HUES64 (cell line): ENCODE measurements around the gene SPRED1.

ENCODE experiments used
- H3K27ac ChIP-seq: 2 replicates; pipeline ENCODE4 v1.7.0; 2013; ENCODE audit warnings: low read depth, low read length, inconsistent platforms
- H3K27me3 ChIP-seq: 2 replicates; pipeline ENCODE4 v1.6.1; 2013; ENCODE audit warnings: mild to moderate bottlenecking, low read length; ENCODE audit not compliant: insufficient read depth
- H3K36me3 ChIP-seq: 2 replicates; pipeline ENCODE4 v1.6.1; 2013; ENCODE audit warnings: mild to moderate bottlenecking, low read length; ENCODE audit not compliant: insufficient read depth
- H3K4me1 ChIP-seq: 2 replicates; pipeline ENCODE4 v1.6.1; 2013; ENCODE audit warnings: mild to moderate bottlenecking, low read length, moderate library complexity; ENCODE audit not compliant: insufficient read depth
- H3K4me3 ChIP-seq: 2 replicates; pipeline ENCODE4 v1.5.1; 2013; ENCODE audit warnings: mild to moderate bottlenecking, low read length, moderate library complexity
- H3K9ac ChIP-seq: 2 replicates; pipeline ENCODE4 v1.6.1; 2013; ENCODE audit warnings: mild to moderate bottlenecking, low read depth, low read length
- H3K9me3 ChIP-seq: 2 replicates; pipeline ENCODE4 v1.6.1; 2013; ENCODE audit warnings: low read depth, low read length; ENCODE audit not compliant: insufficient read depth
- WGBS: fragments of 150-250, 120-280 bp; methylation state at CpG from one replicate; pipeline ENCODE4 v1.1.7; 2013; ENCODE audit warnings: missing lambda C conversion rate; 5-methylcytosine and 5-hydroxymethylcytosine counted together

SPRED1 gene

GRCh38 chr15:38238311-38238710 is 14.3 kb upstream of the SPRED1 start:
- WGBS, result 91% methylated on average over 2 of the region's 2 CpGs
- H3K27me3 ChIP-seq, result no peaks in the 10 kb centered on the region
- no peak overlapping the region for H3K27ac ChIP-seq
- H3K9ac ChIP-seq, result no peak overlapping the region
- no peaks in the 10 kb centered on the region for H3K9me3 ChIP-seq
- no peak overlapping the region for H3K4me3 ChIP-seq
- H3K4me1 ChIP-seq, result no peaks in the 10 kb centered on the region
- H3K36me3 ChIP-seq, result no peaks in the 10 kb centered on the region

- H3K27me3 ChIP-seq, result no peaks in the 10 kb centered on the region
- H3K9me3 ChIP-seq, result no peaks in the 10 kb centered on the region
- 81% methylated on average over 2 of the region's 2 CpGs for WGBS
- H3K4me3 ChIP-seq, result no peak overlapping the region
- no peaks in the 10 kb centered on the region for H3K36me3 ChIP-seq
- no peak overlapping the region for H3K27ac ChIP-seq
- H3K4me1 ChIP-seq, result 0 out of 2 replicates have a peak, but pooled peaks cover 5% of the 10 kb centered on the region
- no peak overlapping the region for H3K9ac ChIP-seq
Observed at GRCh38 chr15:38242055-38242454, 10.6 kb upstream of the SPRED1 start.

DNA sequence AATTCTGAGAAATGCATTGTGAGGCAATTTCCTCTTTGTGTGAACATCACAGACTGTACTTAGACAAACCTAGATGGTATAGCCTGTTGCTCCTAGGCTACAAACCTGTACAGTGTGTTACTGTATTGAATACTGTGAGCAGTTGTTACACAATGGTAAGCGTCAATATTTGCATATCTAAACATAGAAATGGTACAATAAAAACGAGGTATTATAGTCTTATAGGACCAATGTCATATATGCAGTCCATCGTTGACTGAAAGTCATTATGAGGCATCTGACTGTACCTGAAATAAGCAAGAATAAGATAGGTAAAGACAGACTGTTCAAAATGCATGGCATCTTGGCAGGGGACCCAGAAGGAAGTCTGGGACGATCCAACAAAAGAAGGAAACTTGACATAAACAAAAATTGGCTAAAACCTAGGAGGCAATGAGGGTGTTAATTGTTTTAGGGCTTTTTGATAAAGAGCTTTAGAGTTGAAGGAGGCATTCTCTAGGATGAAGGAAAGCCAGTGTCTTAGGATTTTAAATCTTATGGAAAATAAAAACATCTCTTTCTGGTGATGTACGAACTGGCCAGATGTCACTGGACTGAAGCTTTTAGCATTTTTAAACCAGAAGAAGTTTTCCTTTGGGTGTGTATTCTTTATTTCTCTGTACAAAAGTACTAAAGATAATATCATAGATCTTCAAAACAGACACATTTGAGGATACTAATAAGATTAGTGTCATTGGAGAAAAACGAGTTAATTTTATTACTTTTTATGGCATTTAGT is 9.2 kb upstream of the SPRED1 start:
- no peak overlapping the region for H3K9ac ChIP-seq
- WGBS, result 90% methylated on average over 4 of the region's 6 CpGs
- H3K4me1 ChIP-seq, result 0 out of 2 replicates have a peak, but pooled peaks cover 7% of the 10 kb centered on the region
- no peak overlapping the region for H3K4me3 ChIP-seq
- no peaks in the 10 kb centered on the region for H3K36me3 ChIP-seq
- H3K27ac ChIP-seq, result no peak overlapping the region
- H3K27me3 ChIP-seq, result no peaks in the 10 kb centered on the region
- no peaks in the 10 kb centered on the region for H3K9me3 ChIP-seq

DNA sequence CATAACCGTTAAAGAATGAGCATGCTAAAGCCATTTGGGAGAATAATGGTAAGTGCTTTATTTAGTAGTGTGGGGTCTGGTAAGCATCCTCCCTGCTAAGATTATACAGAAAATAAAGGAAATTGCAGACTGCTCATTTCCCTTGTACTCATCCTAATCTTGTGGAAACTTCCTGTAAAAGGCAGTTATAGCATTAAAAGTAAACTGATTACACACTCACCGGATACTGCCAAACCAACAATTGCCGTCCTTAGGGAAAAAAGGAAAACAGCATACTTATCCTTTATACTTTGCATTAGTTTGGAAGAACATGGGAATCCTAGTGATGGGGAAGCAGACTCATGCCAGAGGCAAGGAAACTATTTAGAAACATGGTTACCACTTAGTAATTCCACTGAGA is 5.3 kb upstream of the SPRED1 start:
- 94% methylated on average over 3 of the region's 3 CpGs for WGBS
- Histone ChIP-seq H3K36me3 (no peaks in the 10 kb centered on the region), H3K4me3 (no peak overlapping the region), H3K9ac (no peak overlapping the region), H3K27me3 (peaks cover 5% of the 10 kb centered on the region; the same call in 1 of the 2 replicates), H3K4me1 (peaks cover 22% of the 10 kb centered on the region), H3K27ac (no peak overlapping the region), H3K9me3 (no peaks in the 10 kb centered on the region)

GRCh38 chr15:38253351-38253781 is 730 bp downstream of the SPRED1 start:
- peak overlapping the region; percentile 100; the same call in 1 of the 2 replicates for H3K27ac ChIP-seq
- peaks cover 53% of the 10 kb centered on the region for H3K4me1 ChIP-seq
- peaks cover 5% of the 10 kb centered on the region; the same call in 1 of the 2 replicates for H3K27me3 ChIP-seq
- WGBS, result 0% methylated on average over 3 of the region's 4 CpGs
- H3K36me3 ChIP-seq, result no peaks in the 10 kb centered on the region
- no peaks in the 10 kb centered on the region for H3K9me3 ChIP-seq
- H3K4me3 ChIP-seq, result peak overlapping the region; percentile 87
- H3K9ac ChIP-seq, result peak overlapping the region; percentile 93

DNA sequence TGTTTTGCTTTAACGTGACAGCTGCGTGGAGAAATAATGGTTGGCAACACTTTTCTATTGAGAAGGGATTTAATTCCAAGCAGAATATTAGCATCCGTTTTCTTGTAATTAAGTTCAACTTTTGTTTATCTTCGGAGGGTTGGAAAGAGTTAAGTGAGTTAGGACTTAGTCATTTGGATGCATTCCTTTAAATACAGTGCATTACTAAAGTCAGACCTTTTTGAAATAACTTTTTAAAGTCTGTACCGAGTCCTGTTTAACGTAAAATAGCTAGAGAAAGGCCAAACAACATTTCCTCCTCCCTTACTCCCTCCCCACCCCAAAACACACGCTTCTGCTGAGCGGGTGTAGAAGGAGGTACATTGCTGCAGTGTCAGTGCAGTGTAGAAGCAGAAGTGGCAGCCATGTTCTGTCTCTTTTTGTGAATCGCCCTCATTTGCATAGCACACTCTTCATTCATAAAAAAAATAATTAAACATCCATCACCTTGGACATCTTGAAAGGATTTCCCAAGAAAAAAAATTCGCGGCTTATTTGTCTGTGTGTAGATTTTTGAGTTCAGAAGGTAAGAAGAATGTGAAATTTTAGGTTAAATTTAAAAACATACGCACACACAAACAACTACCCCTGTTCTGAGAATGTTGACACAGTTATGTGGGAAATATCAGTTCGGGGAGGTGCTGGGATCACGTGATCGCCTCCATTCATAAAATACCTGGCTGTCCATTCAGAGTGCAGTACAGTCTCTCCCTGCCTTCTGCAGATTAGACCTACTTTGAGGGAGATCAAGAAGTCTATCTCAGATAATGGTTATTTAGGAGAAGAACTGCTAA is 1.6 kb downstream of the SPRED1 start:
- peak overlapping the region; percentile 87 for H3K4me3 ChIP-seq
- WGBS, result 2% methylated on average over 11 of the region's 15 CpGs
- no peaks in the 10 kb centered on the region for H3K9me3 ChIP-seq
- no peaks in the 10 kb centered on the region for H3K36me3 ChIP-seq
- peak overlapping the region; percentile 93 for H3K9ac ChIP-seq
- peaks cover 4% of the 10 kb centered on the region; the same call in 1 of the 2 replicates for H3K27me3 ChIP-seq
- H3K27ac ChIP-seq, result no peak overlapping the region; the same call in 1 of the 2 replicates
- H3K4me1 ChIP-seq, result peaks cover 56% of the 10 kb centered on the region

DNA sequence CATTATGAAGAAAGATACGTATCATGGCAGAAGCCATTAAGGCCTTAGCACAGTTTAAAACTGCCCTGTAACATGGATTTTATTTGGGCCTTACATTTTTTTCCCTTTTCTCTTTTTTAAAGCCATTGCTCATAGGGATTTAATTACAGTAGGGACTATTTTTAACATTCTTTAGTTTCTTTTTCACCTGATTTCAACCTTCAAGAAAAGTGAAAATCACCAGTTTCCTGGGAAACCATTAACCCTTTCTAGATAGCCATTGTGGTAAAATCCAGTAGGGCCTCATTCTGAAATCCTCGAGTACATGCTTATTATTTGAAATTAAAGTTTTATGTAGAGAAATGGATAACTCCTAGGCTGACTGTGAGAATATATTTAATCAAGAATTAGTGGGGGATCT is 3.1 kb downstream of the SPRED1 start:
- 63% methylated on average over 2 of the region's 2 CpGs for WGBS
- Histone ChIP-seq H3K36me3 (no peaks in the 10 kb centered on the region), H3K4me3 (peak overlapping the region; percentile 87), H3K27me3 (no peaks in the 10 kb centered on the region), H3K9me3 (no peaks in the 10 kb centered on the region), H3K9ac (peak overlapping the region; percentile 34; the same call in 1 of the 2 replicates), H3K4me1 (peaks cover 57% of the 10 kb centered on the region), H3K27ac (no peak overlapping the region)

- Histone ChIP-seq H3K27me3 (no peaks in the 10 kb centered on the region), H3K27ac (no peak overlapping the region; the same call in 1 of the 2 replicates), H3K4me1 (peaks cover 74% of the 10 kb centered on the region), H3K36me3 (no peaks in the 10 kb centered on the region), H3K9me3 (no peaks in the 10 kb centered on the region), H3K4me3 (peak overlapping the region; percentile 1; the same call in 1 of the 2 replicates), H3K9ac (peak overlapping the region; percentile 17; the same call in 1 of the 2 replicates)
- 0% methylated on average over 1 of the region's 2 CpGs for WGBS
Observed at GRCh38 chr15:38257676-38258075, 5.0 kb downstream of the SPRED1 start.

DNA sequence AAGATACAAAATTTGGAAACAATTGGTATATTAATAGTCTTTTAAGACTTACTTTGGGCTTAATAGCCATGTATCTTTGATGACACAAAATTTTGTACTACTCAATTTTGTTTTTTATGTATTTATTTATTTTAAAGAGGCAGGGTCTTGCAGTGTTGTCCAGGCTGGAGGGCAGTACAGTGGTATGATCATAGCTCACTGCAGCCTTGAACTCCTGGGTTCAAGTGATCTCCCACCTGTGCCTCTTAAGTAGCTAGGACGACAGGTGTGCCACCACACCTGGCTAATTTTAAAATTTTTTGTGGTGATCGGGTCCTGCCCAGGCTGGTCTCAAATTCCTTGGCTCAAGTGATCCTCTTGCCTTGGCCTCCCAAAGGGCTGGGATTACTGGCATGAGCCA is 6.5 kb downstream of the SPRED1 start:
- Histone ChIP-seq H3K36me3 (no peaks in the 10 kb centered on the region), H3K4me1 (peaks cover 88% of the 10 kb centered on the region), H3K4me3 (no peak overlapping the region), H3K27me3 (no peaks in the 10 kb centered on the region), H3K9ac (no peak overlapping the region), H3K27ac (no peak overlapping the region), H3K9me3 (no peaks in the 10 kb centered on the region)
- 95% methylated on average over 2 of the region's 2 CpGs for WGBS

GRCh38 chr15:38260077-38260476 is 7.4 kb downstream of the SPRED1 start:
- H3K9ac ChIP-seq, result no peak overlapping the region
- no peaks in the 10 kb centered on the region for H3K36me3 ChIP-seq
- peak overlapping the region; percentile 64; the same call in 1 of the 2 replicates for H3K27ac ChIP-seq
- no peak overlapping the region for H3K4me3 ChIP-seq
- H3K4me1 ChIP-seq, result peaks cover 86% of the 10 kb centered on the region
- 73% methylated on average over 2 of the region's 2 CpGs for WGBS
- H3K27me3 ChIP-seq, result no peaks in the 10 kb centered on the region
- no peaks in the 10 kb centered on the region for H3K9me3 ChIP-seq

GRCh38 chr15:38263251-38263650 is 10.6 kb downstream of the SPRED1 start:
- H3K36me3 ChIP-seq, result 0 out of 2 replicates have a peak, but pooled peaks cover 5% of the 10 kb centered on the region
- WGBS, result 92% methylated on average over 3 of the region's 3 CpGs
- no peak overlapping the region for H3K9ac ChIP-seq

More at GRCh38 chr15:38263251-38263650, 10.6 kb downstream of the SPRED1 start:
- no peaks in the 10 kb centered on the region for H3K27me3 ChIP-seq
- H3K4me3 ChIP-seq, result no peak overlapping the region
- H3K4me1 ChIP-seq, result peaks cover 66% of the 10 kb centered on the region
- H3K9me3 ChIP-seq, result no peaks in the 10 kb centered on the region
- no peak overlapping the region for H3K27ac ChIP-seq
